HG03354 (cell line): Measurements from ENCODE around the gene TBCCD1.
A peak's percentile ranks its signal among the peaks of the same experiment; 100 is the strongest.

Source experiments
- ATAC-seq: cut with Tn5 transposase; IDR thresholded peaks from one replicate; pipeline ENCODE4 v1.9.1; 2021; ENCODE audit warnings: mild to moderate bottlenecking; ENCODE audit not compliant: unreplicated experiment, poor library complexity, severe bottlenecking

TBCCD1 gene

GRCh38 chr3:186523434-186523833, 43.7 kb downstream of the TBCCD1 start:
- no peak for ATAC-seq

- no peak for ATAC-seq
Measured at GRCh38 chr3:186523022-186523421, 44.1 kb downstream of the TBCCD1 start.

GRCh38 chr3:186520957-186521842, 45.9 kb downstream of the TBCCD1 start:
- peak; percentile 63 for ATAC-seq

GRCh38 chr3:186520431-186520830, 46.7 kb downstream of the TBCCD1 start:
- no peak for ATAC-seq

- peak; percentile 35 for ATAC-seq
Measured at GRCh38 chr3:186519021-186519658, 48.0 kb downstream of the TBCCD1 start.

GRCh38 chr3:186517218-186517617, 49.9 kb downstream of the TBCCD1 start:
- ATAC-seq, result no peak

GRCh38 chr3:186516646-186517045, 50.5 kb downstream of the TBCCD1 start:
- no peak for ATAC-seq

- ATAC-seq, result no peak
Measured at GRCh38 chr3:186515125-186515524, 52.0 kb downstream of the TBCCD1 start.

GRCh38 chr3:186514296-186515002, 52.7 kb downstream of the TBCCD1 start:
- ATAC-seq, result no peak

- no peak for ATAC-seq
Measured at GRCh38 chr3:186513386-186513785, 53.8 kb downstream of the TBCCD1 start.

GRCh38 chr3:186512570-186513302, 54.4 kb downstream of the TBCCD1 start:
- ATAC-seq, result no peak

GRCh38 chr3:186511702-186512101, 55.4 kb downstream of the TBCCD1 start:
- ATAC-seq, result no peak

- ATAC-seq, result peak; percentile 79
Measured at GRCh38 chr3:186511245-186511644, 55.9 kb downstream of the TBCCD1 start.

- ATAC-seq, result peak; percentile 29
Measured at GRCh38 chr3:186510374-186511079, 56.6 kb downstream of the TBCCD1 start.

- no peak for ATAC-seq
Measured at GRCh38 chr3:186509423-186509822, 57.7 kb downstream of the TBCCD1 start.

- ATAC-seq, result no peak
Measured at GRCh38 chr3:186506857-186507256, 60.3 kb downstream of the TBCCD1 start.

- ATAC-seq, result no peak
Measured at GRCh38 chr3:186506191-186506739, 60.9 kb downstream of the TBCCD1 start.

- ATAC-seq, result no peak
Measured at GRCh38 chr3:186502966-186503712, 64.0 kb downstream of the TBCCD1 start.
